ENCODE data around the gene SEMA4G. TPM values are rescaled to one million over a fixed set of nuclear protein-coding genes. Genes with fewer than 3 reads are reported as not detected.
A peak's percentile ranks its signal among the peaks of the same experiment; 100 is the strongest.

SEMA4G gene
- total and polyA plus RNA-seq, 7 experiments from 2014 or later = 0.24 to 1.7 (median 0.88) TPM

- H3K27me3 ChIP-seq (ENCODE audit: control insufficient read depth in 2 of 2, insufficient read depth in 2 of 2, low read length in 2 of 2) = no peaks in the 10 kb centered on the region
- H3K27ac Mint-ChIP-seq = peak overlapping the region in 3 of 9 donors; percentile 1 to 83 (median 24)
- DNase-seq (no peak), ATAC-seq (no peak)
- ChIA-PET CTCF (interaction anchor here (0.5 to 4.7 kb wide), 5 partner anchors 16 to 48 kb away, joined by 3 to 18 read pairs (median 6); no protein-coding TSS in a partner anchor), POLR2A (interaction anchor here (1.1 to 3.2 kb wide), 2 partner anchors 19 to 29 kb away, joined by 3 to 17 read pairs; partner anchors contain the start of genes MRPL43 and TWNK)
- peaks cover 0 to 4% (median 1%) of the 10 kb centered on the region in 5 donors for H3K36me3 Mint-ChIP-seq
- peaks cover 4 to 12% of the 10 kb centered on the region in 2 donors for H3K4me1 ChIP-seq (ENCODE audit: control insufficient read depth in 2 of 2, insufficient read depth in 2 of 2, low read length in 2 of 2)
- H3K36me3 ChIP-seq (ENCODE audit: control insufficient read depth in 2 of 3, insufficient read depth in 3 of 3, low read length in 3 of 3) = no peaks in the 10 kb centered on the region
- peaks cover 0 to 5% (median 0%) of the 10 kb centered on the region in 5 donors for H3K27me3 Mint-ChIP-seq
- H3K9me3 ChIP-seq (ENCODE audit: control insufficient read depth in 2 of 3, low read length in 3 of 3) = no peaks in the 10 kb centered on the region
- H3K4me1 Mint-ChIP-seq = peaks cover 4 to 18% (median 14%) of the 10 kb centered on the region in 7 donors
- H3K4me3 Mint-ChIP-seq = peak overlapping the region; percentile 53 to 81 (median 73)
- intact Hi-C loops (cut with micrococcal nuclease) = loop anchor here in 1 of 2 donors (2.0 kb wide), 1 partner anchor 45 kb away; no protein-coding TSS in a partner anchor
- H3K27ac ChIP-seq (ENCODE audit: low read depth, low read length) = no peak overlapping the region
- H3K9me3 Mint-ChIP-seq = no peaks in the 10 kb centered on the region
- no peak overlapping the region for H3K4me3 ChIP-seq (ENCODE audit: low read length)
Observed at GRCh38 chr10:100968062-100968736, 1.1 kb upstream of the SEMA4G start.

GRCh38 chr10:100968863-100969186 is 479 bp upstream of the SEMA4G start:
- no peak overlapping the region for H3K27ac ChIP-seq (ENCODE audit: low read depth, low read length)

GRCh38 chr10:100970076-100970913 is 991 bp downstream of the SEMA4G start:
- CTCF ChIA-PET = interaction anchor here (2.1 kb wide), 1 partner anchor 41 kb away, joined by 13 read pairs; no protein-coding TSS in a partner anchor
- Mint-ChIP-seq H3K4me3 (peak overlapping the region; percentile 53 to 81 (median 68)), H3K27me3 (peaks cover 0 to 5% (median 0%) of the 10 kb centered on the region in 5 donors), H3K36me3 (peaks cover 0 to 4% (median 1%) of the 10 kb centered on the region in 5 donors), H3K9me3 (no peaks in the 10 kb centered on the region), H3K27ac (peak overlapping the region in 3 of 9 donors; percentile 9 to 44 (median 24)), H3K4me1 (peaks cover 4 to 18% (median 14%) of the 10 kb centered on the region in 7 donors)
- no peaks in the 10 kb centered on the region for H3K9me3 ChIP-seq (ENCODE audit: control insufficient read depth in 2 of 3, low read length in 3 of 3)
- DNase-seq (peak in 4 of 9 donors; percentile 14 to 39 (median 20)), ATAC-seq (peak; percentile 66)
- H3K36me3 ChIP-seq (ENCODE audit: control insufficient read depth in 2 of 3, insufficient read depth in 3 of 3, low read length in 3 of 3) = no peaks in the 10 kb centered on the region
- POLR2A ChIA-PET = interaction anchor here (3.2 kb wide), 1 partner anchor 27 kb away, joined by 17 read pairs; no protein-coding TSS in a partner anchor
- H3K4me1 ChIP-seq (ENCODE audit: control insufficient read depth in 2 of 2, insufficient read depth in 2 of 2, low read length in 2 of 2) = peaks cover 4 to 12% of the 10 kb centered on the region in 2 donors
- H3K4me3 ChIP-seq (ENCODE audit: low read length) = peak overlapping the region; percentile 43
- intact Hi-C loops (cut with micrococcal nuclease) = no loop called here
- H3K27me3 ChIP-seq (ENCODE audit: control insufficient read depth in 2 of 2, insufficient read depth in 2 of 2, low read length in 2 of 2) = no peaks in the 10 kb centered on the region
- no peak overlapping the region for H3K27ac ChIP-seq (ENCODE audit: low read depth, low read length)

More at GRCh38 chr10:100968863-100969186, 479 bp upstream of the SEMA4G start:
- ChIA-PET CTCF (interaction anchor here (0.5 to 4.7 kb wide), 4 partner anchors 16 to 46 kb away, joined by 3 to 18 read pairs (median 8); no protein-coding TSS in a partner anchor), POLR2A (interaction anchor here (1.1 to 3.2 kb wide), 2 partner anchors 18 to 29 kb away, joined by 3 to 17 read pairs; partner anchors contain the start of genes MRPL43 and TWNK)
- H3K9me3 ChIP-seq (ENCODE audit: control insufficient read depth in 2 of 3, low read length in 3 of 3) = no peaks in the 10 kb centered on the region
- H3K27me3 Mint-ChIP-seq = peaks cover 0 to 5% (median 0%) of the 10 kb centered on the region in 5 donors
- H3K27ac Mint-ChIP-seq = peak overlapping the region in 3 of 9 donors; percentile 1 to 83 (median 24)
- no peaks in the 10 kb centered on the region for H3K27me3 ChIP-seq (ENCODE audit: control insufficient read depth in 2 of 2, insufficient read depth in 2 of 2, low read length in 2 of 2)
- peaks cover 4 to 18% (median 14%) of the 10 kb centered on the region in 7 donors for H3K4me1 Mint-ChIP-seq
- H3K36me3 Mint-ChIP-seq = peaks cover 0 to 4% (median 1%) of the 10 kb centered on the region in 5 donors
- H3K36me3 ChIP-seq (ENCODE audit: control insufficient read depth in 2 of 3, insufficient read depth in 3 of 3, low read length in 3 of 3) = no peaks in the 10 kb centered on the region
- no peak for DNase-seq
- no peak for ATAC-seq
- intact Hi-C loops (cut with micrococcal nuclease) = loop anchor here (1.0 to 2.0 kb wide), 4 partner anchors 18 to 45 kb away; partner anchors contain the start of genes MRPL43 (in 2 of the 2) and TWNK (in 2 of the 2)
- H3K4me3 ChIP-seq (ENCODE audit: low read length) = peak overlapping the region; percentile 49
- peak overlapping the region in 9 of 10 donors; percentile 53 to 81 (median 68) for H3K4me3 Mint-ChIP-seq
- no peaks in the 10 kb centered on the region for H3K9me3 Mint-ChIP-seq
- H3K4me1 ChIP-seq (ENCODE audit: control insufficient read depth in 2 of 2, insufficient read depth in 2 of 2, low read length in 2 of 2) = peaks cover 4 to 12% of the 10 kb centered on the region in 2 donors

GRCh38 chr10:100970914-100971811 is 1.9 kb downstream of the SEMA4G start:
- Mint-ChIP-seq H3K4me1 (peaks cover 4 to 18% (median 14%) of the 10 kb centered on the region in 7 donors), H3K4me3 (peak overlapping the region; percentile 53 to 81 (median 68)), H3K27me3 (peaks cover 0 to 5% (median 0%) of the 10 kb centered on the region in 5 donors), H3K27ac (peak overlapping the region in 2 of 9 donors; percentile 24 to 44), H3K36me3 (peaks cover 0 to 1% (median 0%) of the 10 kb centered on the region in 5 donors), H3K9me3 (no peaks in the 10 kb centered on the region)
- H3K4me1 ChIP-seq (ENCODE audit: control insufficient read depth in 2 of 2, insufficient read depth in 2 of 2, low read length in 2 of 2) = peaks cover 4 to 12% of the 10 kb centered on the region in 2 donors
- H3K36me3 ChIP-seq (ENCODE audit: control insufficient read depth in 2 of 3, insufficient read depth in 3 of 3, low read length in 3 of 3) = no peaks in the 10 kb centered on the region
- no peaks in the 10 kb centered on the region for H3K9me3 ChIP-seq (ENCODE audit: control insufficient read depth in 2 of 3, low read length in 3 of 3)
- H3K4me3 ChIP-seq (ENCODE audit: low read length) = no peak overlapping the region
- DNase-seq = no peak
- no peak overlapping the region for H3K27ac ChIP-seq (ENCODE audit: low read depth, low read length)
- ATAC-seq = no peak
- H3K27me3 ChIP-seq (ENCODE audit: control insufficient read depth in 2 of 2, insufficient read depth in 2 of 2, low read length in 2 of 2) = no peaks in the 10 kb centered on the region
- intact Hi-C loops (cut with micrococcal nuclease) = no loop called here
- ChIA-PET POLR2A (interaction anchor here (3.2 kb wide), 1 partner anchor 26 kb away, joined by 17 read pairs; no protein-coding TSS in a partner anchor), CTCF (no interaction called here)

- CTCF ChIA-PET = no interaction called here
- no peak overlapping the region for H3K4me3 ChIP-seq (ENCODE audit: low read length)
- ATAC-seq = no peak
Observed at GRCh38 chr10:100972115-100972903, 3.0 kb downstream of the SEMA4G start.

More at GRCh38 chr10:100972115-100972903, 3.0 kb downstream of the SEMA4G start:
- Histone ChIP-seq H3K36me3 (ENCODE audit: control insufficient read depth in 2 of 3, insufficient read depth in 3 of 3, low read length in 3 of 3) (no peaks in the 10 kb centered on the region), H3K9me3 (ENCODE audit: control insufficient read depth in 2 of 3, low read length in 3 of 3) (no peaks in the 10 kb centered on the region), H3K27me3 (ENCODE audit: control insufficient read depth in 2 of 2, insufficient read depth in 2 of 2, low read length in 2 of 2) (no peaks in the 10 kb centered on the region), H3K27ac (ENCODE audit: low read depth, low read length) (no peak overlapping the region), H3K4me1 (ENCODE audit: control insufficient read depth in 2 of 2, insufficient read depth in 2 of 2, low read length in 2 of 2) (peaks cover 4 to 12% of the 10 kb centered on the region in 2 donors)
- Mint-ChIP-seq H3K4me1 (peaks cover 4 to 18% (median 14%) of the 10 kb centered on the region in 7 donors), H3K27ac (peak overlapping the region in 1 of 9 donors; percentile 39), H3K27me3 (peaks cover 0 to 5% (median 0%) of the 10 kb centered on the region in 5 donors), H3K9me3 (no peaks in the 10 kb centered on the region), H3K36me3 (no peaks in the 10 kb centered on the region), H3K4me3 (no peak overlapping the region)
- POLR2A ChIA-PET = no interaction called here
- no peak for DNase-seq
- intact Hi-C loops (cut with micrococcal nuclease) = no loop called here

Measured in naive thymus-derived CD4-positive, alpha-beta T cell (primary cell).